Measurements from ENCODE around the gene SH3YL1. TPM values are rescaled to one million over a fixed set of nuclear protein-coding genes. Genes with fewer than 3 reads are reported as not detected.

The SH3YL1 gene
- total RNA-seq, 1 donor from 2014 or later, result 13.4 TPM

DNA sequence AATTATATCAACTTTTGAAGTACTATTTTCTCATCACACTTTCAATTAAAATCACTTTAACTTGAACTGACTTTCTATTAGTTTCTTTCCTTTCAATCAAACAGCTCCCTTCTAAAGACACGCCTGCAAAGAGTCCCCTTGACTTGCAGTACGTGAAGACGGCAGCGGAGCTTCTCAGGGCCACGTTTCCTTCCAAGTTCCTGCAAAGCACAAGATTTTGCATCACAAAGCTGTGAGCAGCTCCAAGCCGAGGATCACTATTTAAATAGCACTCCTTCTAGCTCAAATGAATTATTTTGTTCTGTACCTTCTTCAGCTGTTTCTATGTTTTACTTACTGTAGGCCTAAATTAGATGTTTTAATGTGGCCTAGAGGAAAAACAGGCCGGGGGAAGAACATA, 30.8 kb downstream of the SH3YL1 start:
- intact Hi-C loops (cut with micrococcal nuclease), result loop anchor here (10.0 kb wide), 1 partner anchor 1322 kb away; no protein-coding TSS in a partner anchor
- no peak for DNase-seq
- ATAC-seq, result no peak

GRCh38 chr2:231521-232185, 32.2 kb downstream of the SH3YL1 start:
- no peak for ATAC-seq

DNA sequence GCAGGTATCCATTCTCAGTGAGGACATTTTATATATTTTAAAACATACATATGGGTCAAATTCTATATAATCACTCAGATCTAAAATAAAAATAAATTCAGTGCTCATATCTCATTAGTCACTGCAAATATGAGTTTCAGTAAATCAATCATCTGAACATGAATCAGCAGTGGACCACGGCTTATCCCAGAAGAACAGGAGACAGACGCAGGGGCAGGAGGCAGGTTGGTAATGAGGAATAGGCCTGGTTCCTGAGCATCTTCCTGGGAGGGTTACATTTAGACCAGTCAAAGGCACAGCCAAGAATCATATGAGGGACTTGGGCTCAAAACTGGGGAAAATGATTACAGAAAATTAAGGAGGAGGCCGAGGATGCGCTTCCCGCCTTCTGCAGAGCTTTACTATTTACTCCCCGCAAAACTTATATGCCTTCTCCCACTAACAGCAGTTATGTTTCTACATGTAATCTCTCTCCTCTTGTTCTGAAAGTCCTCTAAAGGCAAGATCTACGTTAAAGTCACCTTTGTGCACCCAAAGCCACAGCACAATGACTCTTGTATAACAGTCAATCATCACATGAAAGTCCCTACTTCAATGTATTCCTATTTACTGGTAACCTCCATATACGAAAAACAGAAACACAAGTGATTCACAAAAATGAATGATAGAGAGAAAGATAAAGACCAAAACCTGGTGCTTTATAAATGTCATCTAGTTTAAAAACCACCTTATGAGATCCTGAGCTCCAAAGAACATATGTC, 35.1 kb downstream of the SH3YL1 start:
- ATAC-seq, result no peak
- DNase-seq, result no peak
- intact Hi-C loops (cut with micrococcal nuclease), result no loop called here

More at GRCh38 chr2:231521-232185, 32.2 kb downstream of the SH3YL1 start:
- intact Hi-C loops (cut with micrococcal nuclease), result loop anchor here (10.0 kb wide), 1 partner anchor 1323 kb away; no protein-coding TSS in a partner anchor
- DNase-seq, result no peak

GRCh38 chr2:228115-228514, 35.7 kb downstream of the SH3YL1 start:
- DNase-seq, result no peak
- ATAC-seq, result no peak
- intact Hi-C loops (cut with micrococcal nuclease), result no loop called here

DNA sequence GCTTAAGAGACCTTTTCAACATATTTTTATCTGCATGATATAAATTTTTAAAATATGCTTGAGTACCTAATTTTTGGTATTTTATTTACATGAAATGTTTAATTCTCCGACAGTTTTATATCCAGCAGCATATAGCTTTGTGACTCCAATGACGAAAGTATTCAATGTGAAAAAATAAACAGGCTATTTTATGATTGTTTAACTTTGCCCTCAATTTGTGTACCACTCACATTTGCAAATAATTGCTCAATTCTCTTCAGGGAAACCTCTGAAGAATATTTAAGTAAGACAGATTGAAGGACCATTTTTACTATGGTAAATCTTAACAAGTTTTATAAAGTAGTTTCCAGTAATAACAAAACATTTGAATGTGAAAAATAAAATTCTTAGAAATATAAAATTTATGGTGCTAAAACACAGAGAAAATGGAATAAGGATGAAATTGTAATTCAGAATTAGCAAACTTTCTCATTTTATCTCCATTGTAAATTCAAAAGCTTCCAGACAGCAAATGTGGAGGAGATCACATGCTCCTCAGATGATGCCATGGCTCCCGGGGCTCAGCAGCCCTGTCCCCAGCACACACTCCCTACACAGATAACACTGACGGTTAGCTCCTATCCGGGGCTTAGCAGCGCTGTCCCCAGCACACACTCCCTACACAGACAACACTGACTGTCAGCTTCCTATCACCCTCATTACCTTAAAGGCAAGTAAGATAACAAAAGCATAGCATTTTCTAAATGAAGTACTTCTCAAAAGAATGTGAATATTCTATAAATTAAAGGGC, 39.7 kb downstream of the SH3YL1 start:
- intact Hi-C loops (cut with micrococcal nuclease), result no loop called here
- no peak for DNase-seq
- no peak for ATAC-seq

- intact Hi-C loops (cut with micrococcal nuclease), result no loop called here
- ATAC-seq (no peak), DNase-seq (no peak)
These were observed 40.4 kb downstream of the SH3YL1 start for GRCh38 chr2:223451-223850.

DNA sequence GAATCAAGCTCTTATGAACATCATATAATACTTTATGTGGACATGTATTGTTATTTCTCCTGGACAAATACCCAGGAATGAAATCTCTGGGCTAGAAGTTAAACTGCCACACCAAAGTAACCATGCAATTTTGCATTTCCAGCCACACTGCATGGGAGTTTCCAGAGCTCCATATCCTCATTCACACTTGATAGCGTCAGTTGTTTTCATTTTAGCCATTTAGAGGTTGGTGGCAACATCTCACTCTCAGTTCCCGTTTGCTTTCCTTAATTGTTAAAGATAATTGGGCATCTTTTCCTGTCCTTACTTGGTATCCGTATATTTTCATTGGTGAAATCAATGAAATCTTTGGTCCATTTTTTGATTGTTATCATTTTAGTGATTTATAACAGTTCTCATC, 47.8 kb downstream of the SH3YL1 start:
- DNase-seq (no peak), ATAC-seq (no peak)
- intact Hi-C loops (cut with micrococcal nuclease), result no loop called here

DNA sequence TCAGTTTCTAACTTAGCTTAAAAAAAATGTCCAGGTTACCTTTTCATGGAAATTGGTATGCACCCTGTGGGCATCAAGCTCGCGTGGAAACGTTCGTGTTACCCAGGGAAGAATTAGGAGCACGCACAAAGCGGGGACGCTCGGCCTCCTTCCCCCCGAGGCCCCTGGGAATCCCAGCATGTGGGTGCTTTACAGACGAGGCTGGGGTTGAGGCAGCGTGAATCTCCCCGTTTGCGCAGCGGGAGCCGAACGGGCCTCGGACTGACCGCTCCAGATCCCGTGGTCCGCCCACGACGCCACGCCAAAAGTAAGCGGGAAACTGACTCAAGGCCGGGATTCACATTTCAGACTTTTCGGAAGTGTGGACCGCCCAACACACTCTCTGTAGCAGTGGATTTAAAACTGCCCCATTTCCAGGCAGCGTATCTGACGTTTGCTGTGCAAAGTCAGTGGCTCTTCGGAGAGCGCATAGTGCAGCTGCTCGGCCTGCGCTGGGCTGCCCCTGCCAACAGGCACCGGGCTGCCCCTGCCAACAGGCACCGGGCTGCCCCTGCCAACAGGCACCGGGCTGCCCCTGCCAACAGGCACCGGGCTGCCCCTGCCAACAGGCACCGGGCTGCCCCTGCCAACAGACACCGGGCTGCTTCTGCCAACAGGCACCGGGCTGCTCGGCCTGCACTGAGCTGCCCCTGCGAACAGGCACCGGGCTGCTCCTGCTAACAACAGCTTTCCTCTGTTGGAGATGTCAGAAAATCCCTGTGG, 49.7 kb downstream of the SH3YL1 start:
- ATAC-seq (peak; percentile 96), DNase-seq (peak; percentile 79)
- intact Hi-C loops (cut with micrococcal nuclease), result no loop called here

- ATAC-seq, result no peak
- intact Hi-C loops (cut with micrococcal nuclease), result no loop called here
- DNase-seq, result no peak
These were observed 52.2 kb downstream of the SH3YL1 start for GRCh38 chr2:211486-212184.

DNA sequence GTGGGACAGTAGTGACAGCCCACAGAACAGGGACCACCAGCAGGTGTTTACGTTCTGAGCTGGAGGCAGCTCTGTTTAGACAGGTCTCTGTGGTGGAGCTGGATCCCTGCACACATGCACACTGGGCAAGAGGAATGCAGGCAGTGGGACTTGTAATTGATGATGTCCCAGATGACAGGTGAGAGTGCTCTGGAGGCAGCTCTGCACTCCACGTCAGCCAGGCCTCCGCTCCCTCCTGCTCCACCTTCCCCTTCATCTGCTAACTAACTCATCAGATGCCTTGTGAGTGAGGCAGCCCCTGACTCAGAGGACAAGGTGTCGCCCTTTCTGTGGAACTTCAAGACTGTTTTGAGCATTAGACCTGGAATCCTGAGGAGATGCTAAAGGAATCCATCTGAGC, 53.2 kb downstream of the SH3YL1 start:
- intact Hi-C loops (cut with micrococcal nuclease), result no loop called here
- no peak for ATAC-seq

DNA sequence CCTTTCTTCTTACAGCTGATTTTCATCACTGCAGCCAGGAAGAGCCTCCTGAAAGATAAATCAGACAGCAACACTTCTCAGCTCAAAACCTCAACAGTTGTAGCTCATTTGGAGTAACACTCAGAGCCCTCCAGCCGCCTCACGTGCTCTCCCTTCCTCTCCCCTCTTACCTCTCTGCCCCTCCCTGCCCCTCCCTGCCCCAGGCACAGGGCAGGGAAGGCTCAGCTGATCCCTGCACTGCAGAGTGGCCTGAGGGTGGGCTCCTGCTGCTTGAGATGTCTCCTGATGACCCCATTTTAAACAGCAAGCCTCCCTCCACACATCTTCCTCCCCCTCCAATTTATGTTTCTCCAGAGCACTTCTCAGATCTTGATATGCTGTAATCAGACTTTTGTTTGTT, 54.4 kb downstream of the SH3YL1 start:
- ATAC-seq, result no peak
- no peak for DNase-seq
- intact Hi-C loops (cut with micrococcal nuclease), result no loop called here

More for the DNA sequence above, 53.2 kb downstream of the SH3YL1 start:
- no peak for DNase-seq

DNA sequence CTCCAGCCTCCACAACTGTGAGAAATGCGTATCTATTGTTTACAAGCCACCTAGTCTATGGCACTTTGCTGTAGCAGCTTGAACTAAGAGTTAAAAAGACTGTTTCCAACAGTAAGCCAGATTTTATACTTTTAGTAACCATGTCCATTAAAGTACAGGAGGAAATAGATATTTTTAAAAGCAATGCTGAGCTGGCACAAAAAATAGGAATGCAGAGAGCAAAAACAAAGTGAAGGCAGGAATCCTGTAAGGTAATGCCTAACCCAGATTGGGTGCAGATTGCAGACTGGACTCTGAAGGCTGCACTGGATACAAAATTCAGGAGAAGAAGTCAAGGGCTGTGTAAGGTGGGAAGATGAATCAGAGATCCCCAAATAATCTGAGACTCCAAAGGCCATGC, 55.5 kb downstream of the SH3YL1 start:
- DNase-seq, result no peak

DNA sequence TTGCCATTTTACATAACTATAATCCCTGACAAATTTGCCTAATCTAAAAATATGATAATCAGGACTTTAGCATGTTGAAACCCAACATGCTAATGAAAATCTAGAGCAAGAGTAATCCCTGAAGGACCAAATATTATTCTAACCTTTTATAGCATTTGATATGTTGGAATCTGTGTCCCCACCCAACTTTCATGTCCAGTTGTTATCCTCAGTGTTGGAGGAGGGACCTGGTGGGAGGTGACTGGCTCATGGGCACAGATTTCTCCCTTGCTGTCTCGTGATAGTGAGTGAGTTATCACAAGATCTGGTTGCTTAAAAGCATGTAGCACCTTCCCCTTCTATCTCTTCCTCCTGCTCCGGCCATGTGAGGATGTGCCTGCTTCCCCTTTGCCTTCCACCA, 59.8 kb downstream of the SH3YL1 start:
- intact Hi-C loops (cut with micrococcal nuclease), result no loop called here
- ATAC-seq, result no peak
- no peak for DNase-seq

More for the DNA sequence above, 55.5 kb downstream of the SH3YL1 start:
- ATAC-seq, result no peak
- intact Hi-C loops (cut with micrococcal nuclease), result no loop called here

- DNase-seq (no peak), ATAC-seq (no peak)
- intact Hi-C loops (cut with micrococcal nuclease), result no loop called here
These were observed 60.4 kb downstream of the SH3YL1 start for GRCh38 chr2:203401-203800.

DNA sequence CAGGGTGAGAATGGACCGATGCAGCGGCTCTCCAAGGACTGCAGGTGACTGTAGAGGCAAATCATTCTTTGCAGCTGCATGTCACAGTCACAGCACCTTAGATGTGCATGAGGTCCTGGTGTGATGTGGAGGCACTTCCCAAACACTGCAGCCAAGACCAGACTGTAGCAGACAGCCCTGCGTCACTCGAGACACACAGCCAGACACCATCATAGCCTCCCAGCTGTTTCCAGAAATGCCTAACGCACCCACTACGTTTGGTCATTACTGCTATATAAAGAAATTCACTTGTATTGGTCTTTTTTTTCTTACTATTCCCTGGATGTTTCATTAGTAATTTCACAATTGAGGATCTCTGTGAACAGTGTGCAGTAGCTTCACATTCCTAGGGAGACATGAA, 60.9 kb downstream of the SH3YL1 start:
- DNase-seq (no peak), ATAC-seq (no peak)

DNA sequence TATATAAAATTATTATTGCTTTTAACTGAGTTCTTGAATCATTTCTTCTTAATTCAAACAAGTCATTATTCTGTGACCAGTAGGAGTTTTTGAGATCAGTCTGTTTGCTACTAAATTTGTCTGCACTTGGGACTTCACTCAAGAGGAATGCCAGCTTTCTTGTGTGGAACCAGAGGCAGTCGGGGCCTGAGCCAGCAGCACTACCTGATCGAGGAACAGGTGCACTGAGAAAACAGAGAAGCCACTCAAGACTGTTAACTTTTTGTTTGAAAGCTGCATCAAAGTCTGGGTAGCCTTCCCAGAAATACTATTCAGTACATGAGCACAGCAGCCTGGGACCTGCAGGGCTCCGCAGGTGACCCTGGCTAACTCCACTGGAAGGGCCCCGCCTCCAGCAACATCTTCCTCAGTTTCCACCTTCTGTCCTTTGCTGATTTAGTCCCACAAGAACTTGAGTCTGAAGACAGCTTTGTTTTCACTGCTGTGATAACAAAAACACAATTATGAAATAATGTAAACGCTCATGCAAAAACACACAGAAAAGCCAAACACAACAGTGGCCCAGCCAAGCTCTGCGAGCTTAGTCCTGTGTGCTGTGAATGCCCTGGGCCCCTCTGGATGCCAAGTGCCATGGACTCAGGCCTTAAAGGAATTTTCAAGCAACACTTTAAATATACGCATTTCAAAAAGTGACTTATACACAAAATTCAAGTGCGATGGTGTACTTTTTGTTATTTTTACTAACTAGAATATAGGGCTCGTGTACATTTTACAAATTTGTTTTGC, 62.0 kb downstream of the SH3YL1 start:
- DNase-seq, result no peak
- intact Hi-C loops (cut with micrococcal nuclease), result no loop called here
- ATAC-seq, result no peak

More for the DNA sequence above, 60.9 kb downstream of the SH3YL1 start:
- intact Hi-C loops (cut with micrococcal nuclease), result no loop called here

DNA sequence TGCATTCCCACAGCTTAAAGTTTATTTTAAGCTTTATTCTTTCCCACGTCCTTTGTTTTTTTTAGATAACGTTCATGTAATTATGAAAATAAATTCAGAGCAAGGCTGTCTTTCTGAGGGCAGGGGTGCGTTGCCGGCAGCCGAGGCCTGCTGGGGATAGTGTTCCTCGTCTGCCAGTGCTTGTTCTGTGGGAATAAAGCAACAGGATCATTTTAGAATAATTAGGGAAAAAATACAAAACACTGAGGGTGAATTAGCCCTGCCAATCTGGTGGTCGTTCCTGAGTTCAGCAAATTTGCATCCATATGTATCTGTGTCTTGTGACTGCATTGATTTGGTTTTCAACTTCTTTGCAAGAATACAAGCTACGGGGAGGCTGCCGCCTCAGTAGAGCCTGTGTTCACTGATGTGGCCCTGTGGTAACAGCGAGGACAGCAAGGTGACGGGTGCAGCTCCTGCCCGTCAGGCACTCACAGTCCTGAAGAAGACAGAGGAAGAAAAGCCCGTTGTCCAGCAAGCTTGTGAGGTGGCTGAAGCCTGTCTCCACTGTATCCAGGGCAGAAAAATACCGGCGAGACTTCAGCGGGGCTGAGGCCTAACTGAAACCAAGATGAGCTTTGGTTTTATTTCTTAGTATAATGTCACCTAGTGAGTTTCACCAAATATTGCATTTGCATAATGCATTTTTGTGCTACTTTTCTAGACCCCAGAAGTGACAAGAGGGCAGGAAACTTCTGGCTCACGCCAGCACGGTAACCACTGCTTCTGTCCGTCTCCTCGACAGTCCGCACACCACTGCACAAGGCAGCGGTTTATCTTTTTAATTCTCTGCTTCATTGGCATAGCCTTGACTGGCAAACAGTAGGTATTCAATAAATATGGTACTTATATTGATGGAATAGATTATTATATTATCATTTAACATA, 64.5 kb downstream of the SH3YL1 start:
- intact Hi-C loops (cut with micrococcal nuclease), result no loop called here
- ATAC-seq (no peak), DNase-seq (no peak)

Measured in left ventricle myocardium superior (tissue), 1 donor.